ENCODE data around the gene KLK5. TPM values are rescaled to one million over a fixed set of nuclear protein-coding genes. Genes with fewer than 3 reads are reported as not detected.

KLK5 gene
- total and polyA plus RNA-seq, 2 of the 13 experiments (the other 11 are each of a cell fraction or from before 2014, with no cell fraction given) = not detected

DNA sequence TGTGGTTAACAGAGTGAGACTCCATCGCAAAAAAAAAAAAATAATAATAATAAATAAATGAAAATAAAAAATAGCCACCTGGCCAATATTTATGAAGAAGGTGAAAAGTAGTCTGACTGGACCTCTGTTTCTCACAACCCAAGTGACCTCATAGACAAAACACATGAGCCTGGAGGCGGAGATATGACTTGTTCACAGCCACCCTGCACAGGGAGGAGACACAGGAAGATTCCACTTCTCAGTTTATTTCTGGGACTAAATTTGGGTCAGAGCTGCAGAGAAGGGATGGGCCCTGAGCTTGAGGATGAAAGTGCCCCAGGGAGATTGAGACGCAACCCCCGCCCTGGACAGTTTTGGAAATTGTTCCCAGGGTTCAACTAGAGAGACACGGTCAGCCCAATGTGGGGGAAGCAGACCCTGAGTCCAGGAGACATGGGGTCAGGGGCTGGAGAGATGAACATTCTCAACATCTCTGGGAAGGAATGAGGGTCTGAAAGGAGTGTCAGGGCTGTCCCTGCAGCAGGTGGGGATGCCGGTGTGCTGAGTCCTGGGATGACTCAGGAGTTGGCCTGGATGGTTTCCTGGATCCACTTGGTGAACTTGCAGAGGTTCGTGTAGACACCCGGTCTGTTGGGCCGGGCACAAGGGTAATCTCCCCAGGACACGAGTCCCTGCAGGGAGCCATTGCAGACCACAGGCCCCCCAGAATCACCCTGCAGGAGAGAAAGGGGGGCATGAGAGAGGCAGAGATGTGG lies 9.6 kb downstream of the KLK5 start:
- BruUV-seq (replicated peaks) = no TSS peak
- Histone ChIP-seq H3K4me3 (replicated peaks in 1 of 3; ENCODE audit: insufficient read depth in 1 of 3, low read depth in 2 of 3, low read length in 3 of 3) (no peak overlapping the region), H2AFZ (ENCODE audit: low read length) (no peak overlapping the region), H4K20me1 (ENCODE audit: insufficient read depth, low read length) (no peaks in the 10 kb centered on the region), H3K9me3 (ENCODE audit: low read length) (no peaks in the 10 kb centered on the region), H3K27me3 (ENCODE audit: control insufficient read depth in 1 of 2, insufficient read depth in 2 of 2, low read length in 2 of 2) (peaks cover 0 to 7% of the 10 kb centered on the region in 2 experiments; a peak in 1 of 5 replicates), H3K36me3 (replicated peaks in 1 of 2; ENCODE audit: control insufficient read depth in 1 of 2, insufficient read depth in 2 of 2, low read length in 2 of 2) (no peaks in the 10 kb centered on the region), H3K9ac (ENCODE audit: insufficient read depth, low read depth, low read length) (no peak overlapping the region), H3K4me2 (ENCODE audit: low read depth, low read length) (no peak overlapping the region), H3K27ac (ENCODE audit: extremely low read length, insufficient read depth, low read length) (no peak overlapping the region), H3K4me1 (ENCODE audit: insufficient read depth, low read length) (no peaks in the 10 kb centered on the region), H3K79me2 (ENCODE audit: insufficient read depth, low read length) (no peaks in the 10 kb centered on the region)
- CTCF ChIA-PET (ENCODE audit: low intra/inter-chr PET ratio, low total read pairs) = no interaction called here
- ATAC-seq = no peak
- intact Hi-C loops (cut with micrococcal nuclease; ENCODE audit: unreplicated experiment) (no loop called here), in situ Hi-C loops (cut with HindIII; ENCODE audit: extremely low pct_ligation_motif_present, low pct_unique_long_range_greater_than_20kb) (loop anchor here (25.0 kb wide), 1 partner anchor 144 kb away; the partner anchor contains the start of gene KLK14)
- 3% methylated on average over 9 of the region's 10 CpGs for WGBS (ENCODE audit: low lambda C conversion rate)
- POLR2A ChIA-PET = no interaction called here
- FAIRE-seq = no peak
- TF ChIP-seq THAP11 (CRISPR knock-in tag; IDR thresholded peaks at IDR 0.05) (no peak), FOXK1 (CRISPR knock-in tag; IDR thresholded peaks at IDR 0.05; ENCODE audit: borderline replicate concordance, low read depth) (no peak), MYPOP (CRISPR knock-in tag; IDR thresholded peaks at IDR 0.05) (no peak), ZNF703 (CRISPR knock-in tag; IDR thresholded peaks at IDR 0.05; ENCODE audit: borderline replicate concordance) (no peak), CREM (IDR thresholded peaks at IDR 0.05) (no peak), CREM (CRISPR knock-in tag; IDR thresholded peaks at IDR 0.05) (no peak), ZNF430 (CRISPR knock-in tag; IDR thresholded peaks at IDR 0.05) (no peak), HMG20A (CRISPR knock-in tag; IDR thresholded peaks at IDR 0.05; ENCODE audit: borderline replicate concordance) (no peak), ATAD3A (CRISPR knock-in tag; IDR thresholded peaks at IDR 0.05) (no peak), MXI1 (IDR thresholded peaks at IDR 0.05; ENCODE audit: borderline replicate concordance, low read depth, low read length) (no peak), SRSF1 (optimal IDR thresholded peaks at IDR 0.05; ENCODE audit: low read depth, low read length) (no peak), POLR2A (IDR thresholded peaks at IDR 0.05; ENCODE audit: insufficient read depth in 1 of 2, low read depth in 2 of 2, low read length in 2 of 2) (no peak), ZNF674 (CRISPR knock-in tag; IDR thresholded peaks at IDR 0.05; ENCODE audit: low read depth) (no peak), ZFP62 (CRISPR knock-in tag; IDR thresholded peaks at IDR 0.05) (no peak), PCBP2 (optimal IDR thresholded peaks at IDR 0.05; ENCODE audit: low read depth, low read length, poor library complexity, severe bottlenecking) (no peak)
- TF ChIP-seq, protein P1, sequence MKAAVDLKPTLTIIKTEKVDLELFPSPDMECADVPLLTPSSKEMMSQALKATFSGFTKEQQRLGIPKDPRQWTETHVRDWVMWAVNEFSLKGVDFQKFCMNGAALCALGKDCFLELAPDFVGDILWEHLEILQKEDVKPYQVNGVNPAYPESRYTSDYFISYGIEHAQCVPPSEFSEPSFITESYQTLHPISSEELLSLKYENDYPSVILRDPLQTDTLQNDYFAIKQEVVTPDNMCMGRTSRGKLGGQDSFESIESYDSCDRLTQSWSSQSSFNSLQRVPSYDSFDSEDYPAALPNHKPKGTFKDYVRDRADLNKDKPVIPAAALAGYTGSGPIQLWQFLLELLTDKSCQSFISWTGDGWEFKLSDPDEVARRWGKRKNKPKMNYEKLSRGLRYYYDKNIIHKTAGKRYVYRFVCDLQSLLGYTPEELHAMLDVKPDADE (CRISPR knock-in tag; IDR thresholded peaks at IDR 0.05) = no peak
- TF ChIP-seq, protein P2, sequence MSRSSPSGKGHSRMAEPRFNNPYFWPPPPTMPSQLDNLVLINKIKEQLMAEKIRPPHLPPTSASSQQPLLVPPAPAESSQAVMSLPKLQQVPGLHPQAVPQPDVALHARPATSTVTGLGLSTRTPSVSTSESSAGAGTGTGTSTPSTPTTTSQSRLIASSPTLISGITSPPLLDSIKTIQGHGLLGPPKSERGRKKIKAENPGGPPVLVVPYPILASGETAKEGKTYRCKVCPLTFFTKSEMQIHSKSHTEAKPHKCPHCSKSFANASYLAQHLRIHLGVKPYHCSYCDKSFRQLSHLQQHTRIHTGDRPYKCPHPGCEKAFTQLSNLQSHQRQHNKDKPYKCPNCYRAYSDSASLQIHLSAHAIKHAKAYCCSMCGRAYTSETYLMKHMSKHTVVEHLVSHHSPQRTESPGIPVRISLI (CRISPR knock-in tag; IDR thresholded peaks at IDR 0.05; ENCODE audit: borderline replicate concordance) = no peak
- DNase-seq (ENCODE audit: low spot score) = no peak
